GM21423 (cell line): ENCODE measurements around the gene WDR75.

Experiments used
- ATAC-seq: cut with Tn5 transposase; IDR thresholded peaks from one replicate; pipeline ENCODE4 v1.9.1; 2021; ENCODE audit warnings: mild to moderate bottlenecking, moderate library complexity; ENCODE audit not compliant: unreplicated experiment

The WDR75 gene

DNA sequence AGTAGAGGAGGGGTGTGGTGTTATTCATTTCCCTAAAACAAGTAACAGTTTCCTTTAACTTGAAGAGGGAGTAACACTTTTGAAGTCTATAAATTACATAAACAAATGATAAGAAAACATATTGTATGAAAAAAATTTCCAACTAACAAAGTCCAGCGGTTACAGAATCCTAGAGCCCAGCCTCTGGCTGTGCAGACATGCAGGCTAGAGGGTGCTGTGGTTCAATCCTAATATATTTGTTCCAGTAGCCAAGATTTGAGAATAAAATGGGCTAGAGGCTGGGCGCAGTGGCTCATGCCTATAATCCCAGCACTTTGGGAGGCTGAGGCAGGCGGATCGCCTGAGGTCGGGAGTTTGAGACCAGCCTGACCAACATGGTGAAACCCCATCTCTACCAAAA is 56.9 kb downstream of the WDR75 start:
- ATAC-seq: no peak

DNA sequence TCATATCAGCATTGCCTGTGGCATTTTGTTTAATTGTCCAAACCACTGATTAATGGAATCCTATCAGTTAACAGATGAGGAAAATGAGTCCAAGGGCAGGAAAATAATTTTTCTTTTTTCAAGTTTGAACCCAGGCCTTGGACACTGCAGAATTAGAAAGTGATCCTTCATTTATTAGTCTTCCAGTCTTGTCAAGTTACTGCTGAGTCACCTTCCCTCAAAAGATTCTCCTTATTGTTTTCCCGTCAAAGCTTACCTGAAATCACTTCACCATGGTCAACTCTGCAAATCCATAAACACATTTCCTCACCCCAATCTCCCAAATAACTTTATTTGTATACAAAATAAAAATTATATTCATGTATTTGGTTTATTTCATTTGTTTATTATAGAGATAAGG is 57.9 kb downstream of the WDR75 start:
- no peak for ATAC-seq

DNA sequence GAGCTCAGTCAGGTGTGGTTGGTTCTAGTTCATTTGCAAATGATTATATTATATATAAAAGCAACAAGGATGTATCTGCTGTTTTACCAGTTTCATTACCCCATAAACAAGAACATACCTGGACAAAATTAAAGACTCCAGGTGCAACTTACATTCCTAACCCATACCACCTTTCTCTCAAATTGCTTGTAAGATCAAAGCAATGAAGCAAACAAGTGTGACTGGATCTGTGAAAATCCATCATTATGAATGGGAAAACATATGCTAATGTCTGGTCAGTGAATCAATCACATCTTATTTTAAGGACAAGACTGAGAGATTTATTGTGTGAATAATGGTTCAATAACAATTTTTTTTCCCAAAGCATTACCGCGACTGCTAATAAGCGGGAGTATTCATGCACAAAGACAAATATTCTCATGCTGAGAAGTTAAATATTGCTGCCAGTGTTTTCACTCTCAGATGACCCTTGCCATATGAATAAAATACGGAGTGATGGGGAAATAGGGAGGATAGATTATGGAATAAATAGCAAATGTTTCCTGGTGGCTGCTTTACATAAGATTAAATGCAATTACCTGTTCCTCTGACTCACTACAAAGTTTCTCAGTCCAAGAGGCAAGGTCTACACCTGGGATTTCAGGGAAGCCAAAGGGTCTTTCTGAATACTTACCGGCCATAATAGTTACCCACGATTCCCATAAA is 59.3 kb downstream of the WDR75 start:
- ATAC-seq: no peak

DNA sequence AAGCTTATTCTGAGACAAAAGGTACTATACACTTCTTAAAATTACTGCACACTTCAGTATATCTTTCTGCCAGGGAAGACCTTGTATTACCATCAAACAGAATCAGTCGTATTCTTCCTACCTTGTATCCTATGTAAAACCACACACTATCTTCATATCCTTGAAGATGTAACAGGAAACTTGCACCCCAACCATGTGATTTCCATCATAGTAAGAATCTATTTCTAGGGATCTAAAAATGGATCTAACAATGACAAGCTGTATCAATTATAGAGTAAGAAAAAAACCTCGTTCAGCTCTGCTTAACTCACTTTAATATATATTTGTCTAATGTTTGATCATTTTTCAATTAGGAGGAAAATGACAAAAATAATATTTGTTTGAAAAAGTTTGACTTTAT is 60.2 kb downstream of the WDR75 start:
- no peak for ATAC-seq

DNA sequence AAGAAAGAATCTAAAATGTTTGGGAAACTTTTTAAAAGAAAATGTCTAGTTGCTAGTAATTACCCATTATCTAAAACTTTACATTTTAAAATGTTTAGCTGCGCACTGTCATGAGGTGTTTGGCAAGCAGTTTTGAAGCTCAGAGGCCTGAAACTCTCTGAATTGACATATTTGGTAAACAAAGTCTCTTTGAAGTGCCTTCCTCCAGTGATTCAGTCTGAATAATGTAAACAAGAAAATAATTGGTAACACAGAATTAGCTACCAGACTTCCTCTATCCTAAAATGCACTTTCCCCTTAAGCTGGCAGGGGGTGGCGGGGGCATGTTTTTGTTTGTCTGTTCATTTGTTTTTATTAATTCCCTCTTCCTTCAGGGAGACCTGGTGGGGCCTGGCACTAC is 61.4 kb downstream of the WDR75 start:
- no peak for ATAC-seq

DNA sequence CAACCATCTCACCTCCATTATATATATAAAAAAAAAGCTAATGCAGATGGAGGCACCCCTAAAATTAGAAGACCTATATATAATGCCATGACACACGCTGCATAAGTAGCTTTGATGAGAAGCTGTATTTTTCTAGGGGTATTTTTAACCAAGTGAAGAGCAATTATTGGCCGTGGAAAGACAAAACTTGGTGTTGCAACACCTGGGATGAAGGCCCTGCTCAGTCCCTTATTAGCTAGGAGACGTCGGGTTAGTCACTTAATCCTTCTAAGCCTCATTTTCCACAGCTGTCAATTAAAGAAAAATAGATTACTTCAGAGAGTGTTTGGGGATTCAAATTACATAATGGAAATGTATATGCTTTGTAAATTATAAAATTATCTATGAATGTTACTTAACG is 63.0 kb downstream of the WDR75 start:
- no peak for ATAC-seq

DNA sequence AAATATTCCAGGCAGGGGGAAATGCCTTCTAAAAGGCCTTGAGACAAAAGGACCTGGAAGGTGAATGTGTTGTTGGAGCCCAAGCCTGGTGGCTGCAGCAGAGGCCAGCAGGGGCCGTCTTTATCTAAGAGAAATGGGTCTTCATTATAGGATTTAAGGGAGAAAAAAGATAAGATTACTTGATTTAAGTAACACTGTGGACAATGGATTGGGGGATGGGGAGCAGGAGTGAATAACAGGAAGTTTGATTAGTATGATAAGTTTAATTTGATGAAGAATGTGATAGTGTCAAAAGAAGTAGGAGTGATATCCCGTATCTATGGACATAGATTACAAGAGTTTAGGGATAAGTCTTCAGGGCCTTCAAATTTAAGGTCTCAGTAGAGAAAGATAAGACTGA is 64.2 kb downstream of the WDR75 start:
- no peak for ATAC-seq

DNA sequence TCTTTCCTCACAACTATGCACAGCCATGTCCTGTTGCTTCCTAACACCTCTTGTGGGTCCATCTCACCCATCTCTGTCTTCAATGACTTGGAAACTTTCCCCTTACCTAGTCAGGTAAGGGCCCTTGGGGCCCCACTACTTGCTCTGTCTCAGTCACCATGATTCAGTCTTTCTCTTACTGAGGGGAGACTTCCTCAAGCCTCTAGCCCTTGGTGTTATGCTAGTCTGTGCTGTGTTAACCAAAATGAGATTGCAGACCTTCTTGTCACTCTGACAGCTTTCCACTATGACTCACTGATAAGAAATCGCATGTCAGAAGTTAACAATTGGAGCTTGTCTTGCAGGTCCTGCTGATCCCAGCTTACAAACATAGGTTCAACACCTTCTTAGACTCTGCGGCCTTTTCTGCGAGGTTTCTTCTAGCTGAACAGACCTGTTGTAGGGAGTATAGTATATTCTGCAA is 65.3 kb downstream of the WDR75 start:
- ATAC-seq: no peak

DNA sequence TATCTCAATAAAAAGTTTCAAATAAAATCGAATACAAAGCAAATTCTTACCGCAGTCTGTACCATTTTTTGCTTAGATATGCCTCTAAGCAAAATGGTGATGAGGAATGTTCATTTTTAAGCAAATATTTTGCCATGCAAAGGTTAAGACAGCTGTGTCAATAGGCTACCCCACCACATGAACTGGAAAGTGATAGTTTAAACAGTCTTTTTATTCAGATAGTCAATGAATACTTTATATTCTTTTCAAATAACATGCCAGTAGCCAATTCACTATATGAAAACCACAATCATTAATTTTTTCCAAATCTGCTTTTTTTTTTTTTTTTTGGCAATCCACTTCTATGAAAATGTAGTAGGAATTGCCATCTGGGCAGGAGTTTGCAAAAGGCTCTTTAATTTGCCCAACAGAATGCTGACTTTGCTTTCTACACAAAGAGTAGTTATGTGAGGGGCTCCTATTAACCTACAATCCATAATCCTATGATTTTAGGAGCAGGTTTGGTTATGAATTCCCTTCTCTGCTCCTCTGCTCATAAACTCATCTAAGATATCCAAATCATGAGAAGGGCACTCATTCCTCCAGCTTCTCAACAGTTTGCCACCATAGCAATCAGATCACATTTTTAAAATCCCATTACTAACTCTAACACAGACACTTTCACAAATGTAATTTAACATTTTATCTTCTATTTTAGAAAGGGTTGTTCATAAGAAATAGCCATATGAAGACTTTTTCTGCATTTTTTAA is 70.1 kb downstream of the WDR75 start:
- no peak for ATAC-seq

DNA sequence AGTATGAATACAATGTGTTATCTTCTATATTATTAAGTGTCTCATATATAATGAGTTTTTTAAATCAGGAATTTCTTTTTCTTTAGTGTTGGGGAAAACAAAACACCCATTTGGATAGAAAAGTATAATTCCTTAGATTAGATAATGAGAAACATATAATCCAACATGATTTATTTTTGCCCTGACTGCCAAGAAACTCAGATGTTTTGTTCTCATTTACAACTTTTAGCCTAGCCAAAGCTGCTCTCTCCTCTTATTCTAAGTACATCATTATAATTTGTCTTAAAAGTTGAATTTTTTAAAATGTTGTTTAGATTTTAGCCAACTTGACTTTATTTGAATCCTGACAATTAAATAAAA is 70.7 kb downstream of the WDR75 start:
- ATAC-seq: no peak

DNA sequence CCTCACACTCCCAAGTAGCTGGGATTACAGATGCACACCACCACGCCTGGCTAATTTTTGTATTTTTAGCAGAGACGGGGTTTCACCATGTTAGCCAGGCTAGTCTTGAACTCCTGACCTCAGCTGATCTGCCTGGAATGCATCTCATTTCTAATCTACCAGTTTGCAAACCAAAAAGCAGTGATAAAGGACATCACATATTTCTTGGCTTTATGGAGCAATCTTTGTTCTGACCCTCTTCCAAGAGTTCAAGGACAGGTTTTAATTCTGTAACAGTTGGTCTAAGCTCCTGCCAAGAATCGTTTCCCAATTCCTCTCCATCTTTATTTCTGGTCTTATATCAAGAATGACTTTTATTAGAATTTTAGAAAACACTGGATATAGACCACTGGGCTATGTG is 71.6 kb downstream of the WDR75 start:
- no peak for ATAC-seq

DNA sequence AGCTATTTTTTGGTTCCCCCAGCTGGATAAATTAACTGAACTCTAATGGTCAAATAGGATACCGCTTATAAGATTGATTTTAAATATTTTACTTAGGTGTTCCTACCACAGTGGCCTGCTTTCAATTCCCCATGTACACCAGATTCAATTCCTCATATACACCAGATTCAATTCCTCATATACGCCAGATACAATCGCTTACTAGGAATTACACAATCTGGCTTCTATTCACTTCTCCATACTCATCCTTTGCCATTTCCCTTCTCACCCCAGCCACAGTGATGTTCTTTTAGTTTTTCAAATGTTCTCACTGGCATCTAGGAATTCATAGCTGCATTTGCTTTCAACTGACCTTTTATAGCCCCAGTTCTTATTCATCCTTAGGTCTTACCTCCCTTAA is 72.8 kb downstream of the WDR75 start:
- ATAC-seq: no peak

DNA sequence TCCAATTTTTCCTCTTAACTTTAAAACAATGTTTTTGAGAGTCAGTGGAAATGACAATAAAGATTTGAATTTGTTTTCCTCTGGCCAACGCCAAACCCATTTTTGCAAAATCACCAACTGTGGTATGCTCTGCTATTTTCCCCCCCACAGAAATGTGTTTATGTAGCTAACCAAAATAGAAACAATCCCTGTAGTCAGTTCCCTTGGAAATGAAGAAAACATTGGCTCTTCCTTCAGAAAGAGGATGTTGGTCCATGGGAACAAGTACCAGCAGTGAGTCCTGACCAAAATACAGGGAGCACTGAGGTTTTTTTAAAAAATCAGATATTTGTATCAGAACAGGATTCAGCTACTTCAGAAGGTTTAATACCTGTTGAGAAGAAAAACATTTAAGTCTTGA is 74.0 kb downstream of the WDR75 start:
- no peak for ATAC-seq

DNA sequence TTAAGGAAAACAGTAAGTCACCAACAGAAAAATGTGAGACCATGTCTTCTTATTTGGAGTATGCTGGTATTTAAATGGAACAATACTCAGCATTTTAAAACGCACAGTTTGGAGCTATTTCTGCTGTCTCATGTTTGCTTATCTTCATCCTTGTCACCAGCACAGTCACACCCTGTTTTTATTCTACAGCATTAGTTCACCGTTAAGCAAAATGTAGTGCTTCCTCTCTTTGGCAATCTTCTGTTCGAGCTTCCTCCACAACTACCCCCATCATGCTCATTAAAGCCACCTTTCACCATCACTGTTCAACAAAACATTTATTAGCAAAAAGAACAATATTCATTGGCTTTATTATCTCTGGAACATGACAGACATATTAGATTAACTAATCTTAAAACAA is 75.3 kb downstream of the WDR75 start:
- ATAC-seq: no peak

DNA sequence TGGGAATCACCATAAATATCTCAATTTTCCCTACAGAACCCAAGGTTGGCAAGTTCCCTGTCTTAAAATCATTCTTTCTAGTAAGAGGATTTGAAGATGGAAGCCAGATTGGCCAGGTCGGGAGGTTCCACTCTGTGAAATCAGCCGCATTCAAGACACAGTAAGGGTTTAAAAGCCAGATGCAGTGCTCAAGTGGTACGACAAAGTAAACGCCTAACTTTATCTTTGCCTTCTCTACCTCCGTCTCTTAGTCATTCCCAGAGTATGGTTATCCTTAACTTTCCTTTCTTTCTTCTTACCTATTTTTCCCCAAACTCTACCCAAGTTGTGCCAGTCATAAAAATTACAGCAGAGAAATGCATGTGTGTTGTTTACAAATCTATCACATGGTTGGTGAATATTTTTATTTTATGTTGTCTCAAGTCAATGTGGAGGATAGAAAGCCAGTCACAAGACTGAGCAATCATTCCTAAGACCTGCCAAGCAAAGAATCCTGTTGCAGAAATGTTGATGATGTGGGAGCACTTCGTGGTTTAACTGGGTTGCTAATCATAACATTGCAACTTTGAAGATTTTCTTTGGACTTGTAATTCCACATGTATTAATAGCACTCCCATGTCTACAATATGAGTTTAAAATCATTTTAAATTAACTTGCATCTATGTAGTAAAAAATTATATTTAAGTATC is 76.7 kb downstream of the WDR75 start:
- ATAC-seq: no peak

DNA sequence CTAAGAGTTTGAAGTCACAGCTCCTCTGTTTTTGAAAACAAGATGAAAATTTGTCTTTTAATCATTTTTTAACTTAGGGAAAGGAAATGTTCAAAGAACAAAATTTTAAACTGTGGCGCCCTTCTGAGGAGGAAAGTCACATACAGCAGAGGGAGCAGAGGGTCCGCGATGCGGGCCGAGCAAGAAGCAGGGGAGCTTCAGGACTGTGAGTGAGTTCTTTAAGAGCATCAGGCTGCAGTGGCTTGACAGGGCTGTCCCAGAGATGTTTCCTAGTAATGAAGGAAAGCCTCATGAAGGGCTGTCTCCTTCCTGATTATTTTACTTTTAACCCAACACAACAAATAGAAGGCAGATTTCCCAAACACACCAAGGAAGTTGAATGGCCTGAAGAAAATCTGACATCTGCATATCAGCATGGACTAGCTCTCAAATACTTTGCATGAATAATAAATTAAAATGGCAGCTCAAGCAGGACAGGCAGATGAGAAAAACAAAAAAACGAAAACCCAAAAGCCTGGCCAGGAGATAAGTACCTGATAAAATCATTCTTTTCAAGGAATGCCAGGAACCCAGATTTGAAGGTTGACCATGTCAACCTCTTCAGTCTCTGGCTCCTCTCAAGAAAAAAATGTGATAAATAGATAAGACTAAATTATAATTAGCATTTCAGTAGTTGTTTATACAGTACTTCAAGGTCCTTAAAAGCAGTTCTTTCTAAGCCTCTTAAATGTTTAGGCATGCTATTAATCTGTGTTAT is 78.5 kb downstream of the WDR75 start:
- ATAC-seq: no peak

DNA sequence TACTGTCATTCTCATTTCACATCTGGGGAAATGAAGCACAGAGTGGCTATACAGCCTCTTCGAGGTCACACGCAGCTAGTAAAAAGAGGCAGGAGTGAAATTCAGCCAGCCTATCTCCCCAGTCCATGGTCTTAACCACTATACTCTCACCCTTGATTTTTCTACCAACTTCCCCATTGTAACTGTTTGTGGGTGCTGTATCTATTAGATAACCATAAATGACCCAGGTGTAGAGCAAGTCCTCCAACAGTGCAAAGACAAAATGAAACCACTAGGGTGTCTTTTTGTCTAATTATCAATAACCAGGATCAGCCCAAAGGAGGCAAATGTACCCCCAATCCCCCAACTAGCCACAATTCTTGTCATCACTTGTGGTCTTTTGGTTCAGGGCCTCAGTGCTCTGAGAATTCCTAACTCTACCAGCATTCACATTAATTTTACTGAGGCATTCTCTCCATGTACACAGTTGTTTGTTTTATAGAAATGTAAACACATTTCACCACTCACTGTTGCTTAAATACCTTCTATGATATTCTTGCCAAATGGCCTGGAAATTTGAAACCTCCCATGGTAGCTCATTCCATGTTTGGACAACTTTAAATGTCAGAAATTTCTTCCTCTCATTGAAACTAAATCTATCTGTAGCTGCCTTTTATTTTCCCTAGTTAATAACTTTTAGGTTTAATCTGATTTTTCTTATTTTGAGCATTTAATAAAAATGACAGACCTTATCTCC is 80.6 kb downstream of the WDR75 start:
- no peak for ATAC-seq

DNA sequence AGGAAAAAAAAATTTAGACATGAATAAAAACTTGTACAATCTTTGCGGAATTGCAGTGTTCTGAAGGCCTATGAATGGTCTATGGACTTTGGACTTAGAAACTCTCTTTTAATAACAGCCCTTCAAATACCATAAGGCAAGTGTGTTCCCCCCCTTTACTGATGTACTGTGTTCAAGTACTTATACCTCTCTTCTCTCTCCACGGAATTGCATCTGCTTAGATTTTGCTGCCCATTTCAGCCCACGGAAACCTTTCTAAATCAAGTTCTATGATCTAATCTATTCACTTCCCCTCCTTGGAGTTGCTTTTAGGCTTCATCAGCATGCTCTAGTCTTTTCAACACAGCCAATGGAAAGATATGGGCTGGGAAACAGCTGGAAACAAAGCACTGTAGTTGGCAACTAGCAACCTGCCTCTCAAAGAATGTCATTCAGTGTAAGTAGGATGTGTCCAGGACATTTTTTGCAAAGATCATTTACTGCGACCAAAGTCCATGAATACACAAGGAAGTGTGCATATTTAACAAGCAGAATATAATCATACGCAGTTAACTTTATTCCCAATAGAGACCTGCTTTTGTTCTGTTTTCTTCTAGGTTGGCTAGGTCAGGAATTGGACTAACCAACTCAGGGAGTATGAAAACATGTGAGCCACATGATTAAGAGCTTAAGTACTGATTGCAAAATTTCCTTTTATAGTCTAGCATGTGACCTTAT is 81.3 kb downstream of the WDR75 start:
- ATAC-seq: no peak

DNA sequence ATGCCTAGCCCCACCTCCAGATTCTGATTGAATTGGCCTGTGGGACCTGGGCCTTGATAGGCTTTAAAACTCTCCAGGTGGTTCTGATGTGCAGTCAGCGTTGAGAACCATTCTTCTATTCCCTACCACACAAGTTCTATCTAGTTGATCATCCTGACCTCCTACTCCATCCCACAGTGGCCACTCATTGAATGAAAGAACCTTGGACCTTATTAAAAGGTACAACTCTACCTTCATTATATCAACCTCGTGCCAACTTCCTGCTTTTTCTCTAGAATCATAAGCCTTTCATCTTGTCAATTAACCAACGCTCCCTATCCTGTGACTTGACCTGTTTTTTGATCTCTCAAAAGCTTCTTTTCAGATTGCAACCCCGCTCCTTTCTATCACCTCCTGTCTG is 83.5 kb downstream of the WDR75 start:
- no peak for ATAC-seq
